Spleen (tissue), 11 donors: ENCODE measurements around the gene CAGE1. TPM values are rescaled to one million over a fixed set of nuclear protein-coding genes. Genes with fewer than 3 reads are reported as not detected.

Source experiments
- DNase-seq: peaks from one replicate; pipeline ENCODE4 v3.0.0-alpha.2; 2020
- H3K27ac ChIP-seq, 8 donors: fragments of 200-600 bp; sonication (generic) in 7 of 8; 1 replicate in 4 of 8; 2 replicates in 4 of 8; pipeline versions ENCODE4 v1.5.0 to v1.8.0; 2016 to 2021; ENCODE audit warnings: inconsistent platforms in 4 of 8, mild to moderate bottlenecking in 4 of 8, moderate library complexity in 1 of 8
- H3K27me3 ChIP-seq, 7 donors: fragments of 200-600 bp; sonication (generic) in 6 of 7; replicated peaks in 1 of 7; 1 replicate in 4 of 7; 2 replicates in 3 of 7; pipeline versions ENCODE4 v1.5.0 to v1.8.0; 2016 to 2021; ENCODE audit warnings: inconsistent platforms in 3 of 7, mild to moderate bottlenecking in 1 of 7
- H3K36me3 ChIP-seq, 6 donors: fragments of 200-600 bp; sonication (generic) in 5 of 6; 1 replicate in 4 of 6; 2 replicates in 2 of 6; pipeline versions ENCODE4 v1.5.0 to v1.8.0; 2016 to 2021; ENCODE audit warnings: inconsistent platforms in 2 of 6
- H3K4me1 ChIP-seq, 6 donors: fragments of 200-600 bp; sonication (generic) in 5 of 6; 1 replicate in 3 of 6; 2 replicates in 3 of 6; pipeline versions ENCODE4 v1.5.0 to v1.8.0; 2016 to 2021; ENCODE audit warnings: inconsistent platforms in 3 of 6
- H3K4me3 ChIP-seq, 8 donors: fragments of 200-600 bp; sonication (generic) in 7 of 8; 1 replicate in 4 of 8; 2 replicates in 4 of 8; pipeline versions ENCODE4 v1.5.0 to v1.8.0; 2016 to 2021; ENCODE audit warnings: inconsistent platforms in 4 of 8, mild to moderate bottlenecking in 4 of 8, moderate library complexity in 2 of 8
- H3K9me3 ChIP-seq, 8 donors: fragments of 200-600 bp; sonication (generic) in 7 of 8; 1 replicate in 4 of 8; 2 replicates in 4 of 8; pipeline versions ENCODE4 v1.5.0 to v1.8.0; 2016 to 2021; ENCODE audit warnings: inconsistent platforms in 4 of 8
- CTCF ChIP-seq, 11 experiments: fragments of 200-600 bp in 7 of 11; fragments of 450-650 bp in 4 of 11; sonication (generic) in 4 of 11; IDR thresholded peaks in 8 of 11; conservative IDR thresholded peaks in 3 of 11; 1 replicate in 7 of 11; 2 replicates in 4 of 11; pipeline versions ENCODE4 v1.4.0 to v1.8.0; 2016 to 2021; ENCODE audit warnings: antibody characterized with exemption in 11 of 11, inconsistent platforms in 4 of 11, mild to moderate bottlenecking in 1 of 11
- POLR2A ChIP-seq, 3 donors: fragments of 450-650 bp; IDR thresholded peaks; one replicate each; pipeline ENCODE4 v1.5.1; 2017; ENCODE audit warnings: antibody characterized with exemption in 3 of 3, mild to moderate bottlenecking in 1 of 3
- POLR2AphosphoS5 ChIP-seq, 3 donors: sonication (generic); formaldehyde crosslinking; IDR thresholded peaks; one replicate each; pipeline ENCODE4 v1.5.1; 2017; ENCODE audit warnings: antibody characterized with exemption in 3 of 3
- WGBS, 5 donors: extraction: QIAGEN DNeasy Blood & Tissue Kit in 3 of 5; methylation state at CpG; one replicate each; pipeline versions ENCODE4 v1.1.5 to v1.1.7; 2013 to 2018; 5-methylcytosine and 5-hydroxymethylcytosine counted together
- intact Hi-C: fragments of 100-400 bp; cut with DNase I; formaldehyde crosslinking; loops from one replicate; pipeline ENCODE4 v1.15.0; 2023; ENCODE audit warnings: low total_unique reads
- polyA plus RNA-seq, 3 donors: library from polyadenylated mRNA; stranded (reverse); fragments of 200-250 nt; gene quantifications; one replicate each; pipeline ENCODE4 v1.2.1, GENCODE V29; 2013
- total RNA-seq, 7 donors: library from RNA; depleted of rRNA in 3 of 7; stranded (reverse); fragments of >200 nt in 3 of 7; fragmentation: NEBNext Ultra II Directional in 4 of 7; extraction: Animal tissue kit (Norgen Biotek cat#: 25700) in 4 of 7; gene quantifications; one replicate each; pipeline versions ENCODE4 v1.1.0 to v1.2.1, GENCODE V29; 2016 to 2021
- donor health status: healthy with polysubstance abuse.
- donor health status: DM: no; HTN: no; CAD: no; lungs with moderate emphysema.
- donor health status: DM: no; HTN: no; CAD: no.
- donor health status: Bipolar disorder and iron deficiency.
- donor health status: healthy.
- donor health status: DM: no; HTN: no; CAD: no.
- donor health status: DM: yes; HTN: yes; CAD: no.

CAGE1 gene
- total and polyA plus RNA-seq, 10 donors = not detected

GRCh38 chr6:7410851-7411250, 21.3 kb upstream of the CAGE1 start:
- Histone ChIP-seq H3K36me3 (peaks cover 4 to 100% (median 92%) of the 10 kb centered on the region in 6 donors), H3K27me3 (no peaks in the 10 kb centered on the region)

GRCh38 chr6:7409740-7410139, 20.2 kb upstream of the CAGE1 start:
- no peaks in the 10 kb centered on the region for H3K4me1 ChIP-seq
- H3K9me3 ChIP-seq = no peaks in the 10 kb centered on the region
- no peak for TF ChIP-seq POLR2AphosphoS5 (IDR thresholded peaks at IDR 0.05)
- TF ChIP-seq CTCF (IDR thresholded peaks at IDR 0.05 in 8 of 11, conservative IDR thresholded peaks at IDR 0.05 in 3 of 11) = no peak
- no peak for TF ChIP-seq POLR2A (IDR thresholded peaks at IDR 0.05)
- no peak overlapping the region for H3K4me3 ChIP-seq
- DNase-seq = no peak
- H3K36me3 ChIP-seq = peaks cover 4 to 100% (median 92%) of the 10 kb centered on the region in 6 donors
- intact Hi-C loops = loop anchor here (10.0 kb wide), 1 partner anchor 205 kb away; no protein-coding TSS in a partner anchor
- WGBS, 5 donors = 88 to 96% (median 92%) methylated on average over 6 of the region's 6 CpGs
- no peak overlapping the region for H3K27ac ChIP-seq
- H3K27me3 ChIP-seq = no peaks in the 10 kb centered on the region

More at GRCh38 chr6:7410851-7411250, 21.3 kb upstream of the CAGE1 start:
- DNase-seq = no peak
- H3K4me1 ChIP-seq = no peaks in the 10 kb centered on the region
- intact Hi-C loops = loop anchor here (10.0 kb wide), 1 partner anchor 204 kb away; no protein-coding TSS in a partner anchor
- 93 to 99% (median 97%) methylated on average over 4 of the region's 4 CpGs for WGBS, 5 donors
- H3K9me3 ChIP-seq = no peaks in the 10 kb centered on the region
- TF ChIP-seq POLR2A (IDR thresholded peaks at IDR 0.05) = no peak
- no peak for TF ChIP-seq POLR2AphosphoS5 (IDR thresholded peaks at IDR 0.05)
- no peak for TF ChIP-seq CTCF (IDR thresholded peaks at IDR 0.05 in 8 of 11, conservative IDR thresholded peaks at IDR 0.05 in 3 of 11)
- H3K27ac ChIP-seq = no peak overlapping the region
- no peak overlapping the region for H3K4me3 ChIP-seq

DNA sequence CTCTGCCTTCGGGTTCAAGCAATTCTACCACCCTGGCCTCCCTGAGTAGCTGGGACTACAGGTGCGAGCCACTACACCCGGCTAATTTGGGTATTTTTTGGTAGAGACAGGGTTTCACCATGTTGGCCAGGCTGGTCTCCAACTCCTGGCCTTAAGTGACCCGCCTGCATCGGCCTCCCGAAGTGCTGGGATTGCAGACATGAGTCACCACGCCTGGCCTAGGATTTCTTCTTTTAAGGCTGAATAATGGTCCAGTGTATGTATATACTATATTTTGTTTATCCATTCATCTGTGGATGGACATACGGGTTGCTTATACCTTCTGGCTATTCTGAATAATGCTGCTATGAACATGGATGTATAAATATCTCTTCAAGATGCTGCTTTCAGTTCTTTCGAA, 17.2 kb upstream of the CAGE1 start:
- Histone ChIP-seq H3K27ac (no peak overlapping the region), H3K4me1 (no peaks in the 10 kb centered on the region), H3K27me3 (no peaks in the 10 kb centered on the region), H3K36me3 (peaks cover 8 to 100% (median 88%) of the 10 kb centered on the region in 6 donors), H3K4me3 (no peak overlapping the region), H3K9me3 (no peaks in the 10 kb centered on the region)
- DNase-seq = no peak
- 94 to 97% (median 95%) methylated on average over 9 of the region's 9 CpGs for WGBS, 5 donors
- intact Hi-C loops = no loop called here
- TF ChIP-seq POLR2A (IDR thresholded peaks at IDR 0.05) (no peak), POLR2AphosphoS5 (IDR thresholded peaks at IDR 0.05) (no peak), CTCF (IDR thresholded peaks at IDR 0.05 in 8 of 11, conservative IDR thresholded peaks at IDR 0.05 in 3 of 11) (no peak)

- no peak overlapping the region for H3K27ac ChIP-seq
- no peaks in the 10 kb centered on the region for H3K27me3 ChIP-seq
- H3K4me1 ChIP-seq = no peaks in the 10 kb centered on the region
- intact Hi-C loops = no loop called here
- no peak for TF ChIP-seq POLR2A (IDR thresholded peaks at IDR 0.05)
- no peak for TF ChIP-seq POLR2AphosphoS5 (IDR thresholded peaks at IDR 0.05)
- TF ChIP-seq CTCF (IDR thresholded peaks at IDR 0.05 in 8 of 11, conservative IDR thresholded peaks at IDR 0.05 in 3 of 11) = no peak
- H3K36me3 ChIP-seq = peaks cover 4 to 100% (median 88%) of the 10 kb centered on the region in 6 donors
- DNase-seq = no peak
- H3K4me3 ChIP-seq = no peak overlapping the region
- 90 to 96% (median 95%) methylated on average over 5 of the region's 5 CpGs for WGBS, 5 donors
- H3K9me3 ChIP-seq = no peaks in the 10 kb centered on the region
Observed at GRCh38 chr6:7404546-7404945, 15.0 kb upstream of the CAGE1 start.
